GM19395 (cell line): ENCODE measurements around the gene FRK.
A peak's percentile ranks its signal among the peaks of the same experiment; 100 is the strongest.
"Not testable (repeated sequence)": the region's sequence is repeated elsewhere in the genome, so short reads cannot be mapped to it uniquely, and the experiment has no call there.

Experiments used
- ATAC-seq: cut with Tn5 transposase; IDR thresholded peaks from one replicate; pipeline ENCODE4 v1.9.1; 2021; ENCODE audit warnings: mild to moderate bottlenecking, moderate library complexity; ENCODE audit not compliant: unreplicated experiment

FRK gene

DNA sequence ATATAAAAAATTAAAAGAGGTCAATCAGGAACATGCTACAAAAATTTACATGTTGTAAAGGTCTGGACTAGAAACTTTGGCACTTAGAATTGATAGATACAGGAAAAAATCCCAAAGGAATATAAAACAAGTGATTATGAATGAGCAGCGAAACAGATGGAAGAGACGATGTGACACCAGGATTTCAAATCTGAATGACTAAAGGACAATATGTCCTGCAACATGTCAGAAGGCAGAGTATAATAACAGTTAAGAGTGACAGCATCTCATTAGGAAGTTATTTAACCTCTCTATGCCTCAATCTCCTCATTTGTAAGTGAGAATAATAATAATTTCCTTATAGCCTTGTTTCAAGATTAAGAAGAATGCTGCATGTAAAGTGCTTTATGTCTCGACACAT, 50.3 kb downstream of the FRK start:
- no peak for ATAC-seq

DNA sequence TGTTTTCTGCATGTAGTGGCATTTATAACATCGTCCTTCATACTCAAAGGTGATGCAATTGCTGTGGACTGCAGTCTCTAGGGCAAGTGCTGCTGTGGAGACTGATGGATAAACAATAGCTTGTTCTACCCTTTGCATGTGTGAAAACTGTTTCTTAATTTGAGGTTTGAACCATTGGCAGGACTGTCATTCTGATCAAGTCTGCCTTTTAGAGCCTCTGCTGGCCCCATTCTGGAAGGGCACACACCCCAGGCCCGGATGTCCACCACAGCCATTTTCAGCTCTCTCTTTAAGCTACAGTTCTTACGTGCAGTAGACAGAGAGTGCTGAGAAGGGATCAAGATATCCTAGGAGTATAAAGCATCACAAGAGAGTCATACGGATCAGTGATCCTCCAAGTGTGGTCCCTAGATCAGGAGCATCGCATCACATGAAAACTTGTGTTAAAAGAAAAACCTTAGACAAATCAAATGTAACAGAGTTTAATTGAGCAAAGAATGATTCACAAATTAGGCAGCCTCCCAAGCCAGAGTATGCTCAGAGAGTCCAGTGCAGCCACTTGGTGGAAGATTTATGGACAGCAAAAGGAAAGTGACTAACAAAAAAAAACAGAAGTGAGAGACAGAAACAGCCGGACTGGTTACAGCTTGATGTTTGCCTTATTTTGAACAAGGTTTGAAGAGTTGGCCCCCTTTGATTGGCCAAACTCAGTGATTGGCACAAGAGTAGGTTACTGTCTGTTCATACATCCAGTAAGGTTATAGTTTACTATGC, 52.0 kb downstream of the FRK start:
- ATAC-seq, result peak; percentile 72

DNA sequence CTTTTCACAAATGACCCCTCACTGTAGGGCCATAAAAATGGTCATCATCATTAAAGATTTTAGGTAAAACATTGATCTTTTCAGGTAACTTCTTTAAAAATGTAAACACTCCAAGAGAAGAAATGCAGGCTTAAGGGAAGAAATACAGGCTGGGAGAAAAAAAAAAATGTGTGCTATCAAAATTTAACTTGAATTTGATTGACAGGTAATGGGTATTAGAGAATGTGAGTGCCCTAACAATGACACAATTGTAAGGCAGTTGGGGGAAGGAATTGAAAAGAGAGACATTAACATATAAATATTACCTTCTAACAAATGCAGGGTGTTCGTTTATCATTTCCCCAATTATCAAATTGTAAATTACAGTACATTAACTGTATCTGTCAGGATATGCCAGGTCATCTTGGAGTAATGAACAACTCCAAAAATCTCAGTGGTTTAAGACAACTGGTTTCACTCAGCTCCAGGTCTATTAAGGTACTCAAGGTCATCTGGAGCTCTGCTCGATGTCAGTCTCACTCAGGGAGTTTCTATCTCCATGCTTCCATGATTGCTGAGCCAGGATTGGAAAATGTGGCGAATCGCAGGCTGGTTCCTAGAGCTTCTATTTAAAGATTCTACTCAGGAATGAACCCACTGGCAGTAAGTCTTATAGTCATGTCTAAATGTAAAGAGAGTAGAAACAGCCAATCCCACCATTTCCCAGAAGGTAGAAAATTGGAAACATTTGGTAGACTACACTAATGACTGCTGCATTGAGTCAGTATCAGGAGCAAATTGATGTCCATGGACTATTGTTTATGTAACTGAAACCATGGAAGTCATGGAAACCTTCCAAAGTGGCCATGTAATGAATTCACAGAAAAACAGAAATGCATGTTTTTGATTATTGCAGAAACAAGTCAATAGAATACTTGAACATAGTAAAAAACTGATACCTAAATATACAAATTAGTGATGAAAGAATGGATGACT, 55.6 kb downstream of the FRK start:
- no peak for ATAC-seq

DNA sequence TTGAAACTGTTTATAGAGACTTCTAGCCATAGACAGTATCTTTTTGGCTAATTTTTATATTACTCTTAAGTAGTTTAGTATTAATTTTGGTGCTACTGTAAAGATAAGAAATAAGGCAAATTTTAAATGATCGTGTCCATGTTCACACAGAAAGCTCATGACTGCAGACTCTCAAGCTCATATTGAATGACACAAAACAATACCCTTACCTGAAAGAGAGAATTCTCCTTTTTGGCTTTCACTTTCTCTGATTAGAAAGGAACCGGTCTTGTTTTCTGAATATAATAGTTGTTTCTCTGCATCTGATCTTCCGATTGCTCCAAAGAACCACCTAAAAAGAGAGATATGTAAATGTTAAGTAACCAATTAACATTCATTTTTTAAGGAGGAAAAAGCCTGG, 57.0 kb downstream of the FRK start:
- ATAC-seq, result peak; percentile 90

DNA sequence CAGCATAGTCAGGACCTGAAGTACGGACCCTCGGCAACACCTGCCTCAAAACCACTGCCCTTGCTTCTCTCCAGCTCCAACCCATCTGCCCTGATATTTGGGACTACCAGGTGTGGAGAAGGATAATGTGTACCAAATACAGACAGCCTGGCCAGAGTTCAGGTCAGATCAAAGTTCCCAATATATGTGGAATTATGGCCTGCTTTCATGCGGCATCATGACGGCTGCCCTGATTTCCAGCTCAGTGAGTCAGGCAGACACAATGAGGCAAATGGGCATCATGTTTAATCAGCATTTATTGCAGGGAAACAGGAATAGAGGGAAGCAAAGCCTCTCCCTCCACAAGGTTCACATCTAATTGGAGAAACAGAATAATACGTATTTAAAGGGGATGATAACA, 57.9 kb downstream of the FRK start:
- ATAC-seq, result no peak

DNA sequence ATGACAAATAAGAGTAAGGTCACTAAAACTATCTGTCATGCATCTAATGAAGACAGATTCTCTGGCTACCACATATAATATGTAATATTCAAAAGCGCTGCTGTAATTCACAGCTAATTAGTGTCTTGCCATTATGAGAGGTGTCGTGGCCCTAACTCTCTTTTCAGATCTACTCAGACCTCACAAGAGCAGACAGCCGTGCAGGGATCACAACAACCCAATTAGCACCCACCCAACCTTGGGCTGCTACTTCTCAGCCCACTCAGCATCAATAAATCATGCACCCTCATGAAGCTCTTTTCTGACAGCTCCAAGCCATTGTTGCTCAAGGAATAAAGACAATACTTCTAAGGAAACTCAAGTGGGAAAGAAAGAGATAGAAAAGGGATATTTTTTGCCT, 61.5 kb downstream of the FRK start:
- no peak for ATAC-seq

DNA sequence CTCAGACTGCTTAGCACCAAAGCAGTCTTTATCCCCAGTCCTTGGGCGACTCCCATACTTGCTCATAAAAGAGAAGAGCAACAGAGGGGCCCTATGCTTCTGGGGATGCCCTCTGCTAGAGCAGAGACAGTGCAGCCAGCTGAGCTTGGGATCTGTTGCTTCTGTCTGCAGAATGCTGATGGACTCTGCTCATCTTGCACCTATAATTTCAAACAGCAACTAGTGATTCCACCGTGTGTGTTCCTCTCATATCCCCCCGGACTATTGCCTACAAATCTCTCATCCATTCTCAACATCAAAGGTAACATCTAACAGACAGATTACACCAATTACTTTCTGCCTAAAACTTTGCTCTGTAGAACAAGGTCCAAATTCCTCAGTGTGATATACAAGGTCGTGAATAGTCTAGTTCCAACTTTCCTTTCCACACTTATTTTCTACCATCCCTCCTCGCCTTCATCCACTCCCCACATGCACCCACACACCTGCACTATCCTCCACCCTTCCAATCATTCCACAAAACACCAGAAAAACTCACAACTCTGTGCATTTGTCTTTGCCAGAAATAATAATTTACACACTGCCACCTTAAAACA, 62.6 kb downstream of the FRK start:
- no peak for ATAC-seq

DNA sequence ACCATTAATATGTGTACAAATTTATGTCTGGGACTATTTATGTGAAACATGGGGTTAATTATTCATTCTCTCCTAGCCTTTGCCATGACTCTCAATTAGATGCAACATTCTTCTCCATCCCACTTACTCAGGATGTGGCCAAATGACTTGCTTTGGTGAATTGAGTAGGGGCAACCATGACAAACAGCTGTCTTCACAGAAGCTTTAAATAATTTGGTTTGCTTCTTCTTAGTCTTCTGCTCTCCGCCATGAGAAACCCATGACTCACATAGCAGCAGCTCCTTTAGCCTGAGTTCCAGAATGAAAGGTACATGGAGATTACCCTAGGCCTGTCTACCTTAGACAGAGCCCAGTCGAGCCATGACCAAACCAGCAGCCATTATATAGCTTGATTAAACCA, 74.7 kb downstream of the FRK start:
- ATAC-seq, result no peak

DNA sequence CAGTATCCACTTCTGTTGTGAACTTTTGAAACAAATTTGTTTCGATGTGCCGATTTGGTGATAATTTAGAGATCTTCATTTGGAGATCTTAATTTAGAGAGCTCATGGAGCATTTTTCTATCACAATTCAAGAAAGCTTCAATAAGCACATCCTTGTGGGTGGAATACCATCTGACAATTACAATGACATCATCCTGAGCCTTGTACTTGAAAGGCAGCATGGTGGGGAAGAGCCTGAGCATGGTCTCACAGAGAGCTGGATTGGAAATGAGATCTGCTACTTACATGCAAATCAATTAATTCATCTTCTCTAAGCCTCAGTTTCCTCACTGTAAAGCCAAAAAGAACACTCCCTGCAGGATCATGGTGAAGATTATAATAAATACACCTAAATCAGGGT, 75.9 kb downstream of the FRK start:
- no peak for ATAC-seq

DNA sequence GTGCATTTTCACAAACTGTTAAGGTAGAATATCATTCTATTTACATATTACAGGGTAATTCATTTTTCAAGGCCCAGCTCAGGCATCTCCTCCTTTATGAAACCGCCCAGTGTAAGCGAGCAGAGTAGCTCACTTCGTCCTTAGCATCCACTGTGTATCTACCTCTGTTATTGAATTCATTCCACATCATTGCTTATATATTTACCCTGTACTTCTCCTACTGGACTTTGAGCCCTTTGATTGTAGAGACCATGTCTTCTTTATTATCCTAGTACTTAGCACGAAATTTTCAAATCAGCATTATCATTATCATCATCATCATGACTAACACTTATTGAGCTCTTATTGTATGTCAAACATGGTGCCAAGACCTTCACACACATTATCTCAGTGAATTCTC, 76.7 kb downstream of the FRK start:
- ATAC-seq, result no peak

DNA sequence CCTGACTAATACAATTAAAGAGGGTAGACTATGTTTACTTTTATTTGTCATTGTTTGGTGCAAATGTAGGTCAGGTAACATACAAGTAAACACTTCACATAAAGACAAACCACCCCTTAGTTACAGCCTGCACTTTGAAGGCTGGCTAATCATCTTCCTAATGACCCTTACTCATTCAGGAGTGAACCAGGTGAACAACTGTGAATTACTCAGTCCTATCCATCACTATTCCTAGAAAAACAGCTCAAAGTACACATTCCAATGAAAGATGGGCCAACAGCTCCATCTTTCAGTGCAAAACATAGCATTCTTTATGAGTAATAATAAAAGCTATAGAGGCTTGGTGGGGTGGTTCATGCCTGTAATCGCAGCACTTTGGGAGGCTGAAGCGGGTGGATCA, 78.2 kb downstream of the FRK start:
- no peak for ATAC-seq

DNA sequence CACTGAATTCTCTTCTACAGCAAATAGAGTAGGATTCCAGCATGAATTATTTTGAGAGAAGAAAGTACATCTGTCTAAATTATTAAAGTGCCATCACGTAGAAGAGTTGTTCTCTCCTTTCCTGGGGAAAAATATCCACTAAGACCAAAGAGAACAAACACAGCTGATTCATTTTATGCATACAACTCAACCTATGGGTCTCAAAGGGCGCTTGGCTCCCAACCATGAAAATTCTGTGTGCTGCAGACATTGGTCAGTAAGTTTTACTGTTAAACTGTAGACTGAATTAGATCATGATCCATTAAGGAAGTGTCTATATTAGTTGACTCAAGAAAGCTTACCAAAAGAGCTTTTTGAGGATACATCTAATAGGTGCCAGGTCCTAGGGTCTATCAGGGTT, 83.5 kb downstream of the FRK start:
- no peak for ATAC-seq

DNA sequence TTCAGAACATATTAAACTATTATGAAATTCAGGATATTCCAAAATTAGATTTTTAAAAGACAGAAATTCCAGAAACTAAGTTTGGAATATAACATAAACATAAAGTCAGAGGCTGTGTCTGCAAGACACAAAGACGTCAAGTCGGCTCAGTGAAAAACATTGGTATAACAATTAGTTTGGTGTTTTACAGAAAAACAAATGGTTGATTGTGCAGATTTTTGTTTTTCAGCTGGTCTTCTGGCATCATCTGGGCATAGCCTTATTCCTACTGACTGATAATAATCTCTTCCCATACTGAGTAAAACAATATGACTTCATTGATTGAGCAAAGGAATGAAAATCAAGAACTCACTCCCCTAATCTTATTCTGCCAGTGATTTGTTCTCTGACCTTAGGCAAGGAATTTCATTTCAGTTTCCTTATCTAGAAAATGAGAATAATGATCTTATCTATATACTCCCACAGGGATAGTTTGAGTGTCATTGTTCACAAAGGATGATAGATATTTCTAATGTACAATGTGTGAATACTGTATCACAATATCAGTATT, 84.3 kb downstream of the FRK start:
- ATAC-seq, result no peak

DNA sequence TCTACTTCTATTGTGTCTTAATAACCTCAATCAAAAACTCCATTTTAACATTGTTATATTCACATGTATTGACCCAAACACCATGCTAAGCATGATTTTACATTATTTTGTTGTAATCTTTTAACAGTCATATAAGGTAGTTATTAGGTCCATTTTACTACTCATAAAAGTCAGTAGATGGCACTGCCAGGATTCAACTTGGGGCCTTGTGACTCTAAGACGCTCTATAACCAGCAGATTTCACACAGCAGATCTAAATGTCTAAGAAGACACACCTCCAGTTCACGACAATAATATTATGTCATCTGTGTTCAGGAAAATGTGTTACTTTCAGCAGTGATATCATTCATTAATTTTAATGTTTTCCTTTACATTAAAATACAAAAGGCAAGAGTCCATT, 88.0 kb downstream of the FRK start:
- ATAC-seq, result no peak

DNA sequence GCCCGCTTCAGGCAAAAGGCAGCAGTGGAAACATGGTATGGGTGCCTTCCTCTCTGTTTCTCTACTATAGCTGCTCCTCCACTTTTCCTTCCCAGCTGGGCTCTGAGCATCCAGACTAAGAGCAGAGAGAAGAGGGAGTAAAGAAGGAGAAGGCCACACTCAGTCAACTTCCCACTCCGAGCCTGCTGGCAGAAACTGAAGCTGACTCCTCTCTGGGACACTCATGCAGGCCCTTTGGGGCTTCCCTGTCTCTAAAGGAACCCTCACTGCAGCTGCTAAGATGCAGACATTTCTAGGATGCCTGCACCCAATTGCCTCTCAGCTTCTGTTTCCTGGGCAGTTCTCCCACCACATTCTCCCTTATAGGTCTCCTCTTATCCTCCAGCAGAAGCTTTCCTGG, 88.9 kb downstream of the FRK start:
- ATAC-seq, result no peak

DNA sequence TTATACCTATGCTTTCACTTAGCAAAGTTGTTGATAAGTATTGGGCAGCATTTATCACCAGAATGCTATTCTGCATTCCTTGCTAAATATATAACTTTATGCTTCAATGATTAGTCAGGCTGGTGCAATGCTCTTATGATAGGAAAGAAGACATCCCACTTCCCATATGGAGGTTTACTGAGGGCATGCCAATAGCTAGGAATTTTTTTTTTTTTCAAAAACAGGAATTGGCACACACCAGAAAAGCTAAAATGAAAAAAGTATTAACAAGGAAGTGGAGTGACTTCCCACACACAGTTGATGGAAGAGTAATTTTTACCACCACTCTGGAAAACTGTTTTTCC, 90.8 kb downstream of the FRK start:
- no peak for ATAC-seq

DNA sequence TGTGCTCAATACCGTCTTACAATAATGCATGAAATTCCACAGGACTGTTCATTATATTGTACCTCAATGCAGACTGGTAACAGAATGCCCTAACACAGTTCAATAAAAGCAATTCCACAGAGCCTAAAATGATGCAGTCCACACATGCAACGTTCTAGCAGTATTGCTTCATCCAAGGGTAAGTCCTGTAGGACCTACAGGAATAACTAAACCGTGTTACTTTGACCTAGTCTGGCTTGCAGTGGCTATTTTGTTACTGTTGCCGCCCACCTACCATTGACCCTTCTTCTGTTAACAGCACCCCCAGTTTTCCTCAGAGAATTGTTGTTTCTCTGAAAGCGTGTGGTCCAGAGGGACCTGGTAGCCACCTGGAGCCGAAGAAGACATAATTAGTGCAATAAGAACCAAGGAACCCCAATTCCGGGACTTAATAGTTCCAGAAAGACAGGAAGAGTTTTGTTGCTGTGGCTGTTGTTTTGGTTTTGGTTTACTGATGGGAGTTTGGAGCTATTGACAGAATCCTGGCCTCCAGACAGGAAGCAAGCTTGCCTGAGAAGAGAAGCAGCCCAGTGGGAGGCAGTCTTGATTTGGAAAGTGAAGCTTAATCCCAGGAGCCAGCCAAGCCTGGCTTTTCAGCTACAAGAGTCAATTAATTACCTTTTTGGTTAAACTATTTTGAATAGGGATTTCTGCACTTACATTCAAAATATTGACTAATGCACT, 91.3 kb downstream of the FRK start:
- ATAC-seq, result no peak

DNA sequence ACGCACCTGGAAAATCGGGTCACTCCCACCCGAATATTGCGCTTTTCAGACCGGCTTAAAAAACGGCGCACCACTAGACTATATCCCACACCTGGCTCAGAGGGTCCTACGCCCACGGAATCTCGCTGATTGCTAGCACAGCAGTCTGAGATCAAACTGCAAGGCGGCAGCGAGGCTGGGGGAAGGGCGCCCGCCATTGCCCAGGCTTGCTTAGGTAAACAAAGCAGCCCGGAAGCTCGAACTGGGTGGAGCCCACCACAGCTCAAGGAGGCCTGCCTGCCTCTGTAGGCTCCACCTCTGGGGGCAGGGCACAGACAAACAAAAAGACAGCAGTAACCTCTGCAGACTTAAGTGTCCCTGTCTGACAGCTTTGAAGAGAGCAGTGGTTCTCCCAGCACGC, 100.4 kb downstream of the FRK start:
- not testable (repeated sequence) for ATAC-seq

DNA sequence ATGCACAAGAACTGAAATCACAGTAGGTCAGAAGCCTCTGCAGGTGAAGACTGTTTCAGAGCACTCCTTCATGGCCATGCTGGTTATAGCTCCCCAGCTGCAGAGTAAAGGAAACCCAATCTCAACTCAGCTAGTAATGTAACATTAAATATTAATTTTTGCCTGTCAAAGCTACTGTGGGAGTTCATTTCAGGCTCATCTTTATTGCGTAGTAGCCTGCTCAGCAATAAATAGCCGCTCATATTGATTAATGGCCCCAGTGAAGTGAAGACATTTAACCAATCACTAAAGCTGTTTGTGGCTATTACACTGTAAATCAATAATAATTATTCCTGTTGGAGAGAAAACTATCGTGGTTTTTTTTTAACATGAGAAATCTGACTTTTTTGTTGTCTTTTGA, 101.7 kb downstream of the FRK start:
- ATAC-seq, result no peak

DNA sequence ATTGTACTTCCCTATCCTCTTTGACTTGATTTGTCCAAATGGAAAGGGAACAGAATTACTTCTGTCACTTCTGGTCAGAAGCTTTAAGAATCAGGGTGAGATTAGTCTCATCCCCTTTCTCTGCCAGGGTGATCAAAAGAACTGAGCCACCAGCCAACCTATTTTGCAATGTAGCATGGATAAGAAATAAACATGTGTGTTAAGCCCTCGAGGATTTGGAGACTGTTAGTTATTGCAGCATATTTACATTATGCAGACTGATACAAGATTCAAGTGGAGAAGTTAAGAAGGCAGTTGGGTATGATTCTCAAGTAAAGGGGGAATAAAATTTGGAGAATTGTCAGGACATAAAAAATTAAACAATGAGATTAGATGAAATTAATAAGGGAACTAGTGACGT, 106.0 kb downstream of the FRK start:
- ATAC-seq, result no peak

DNA sequence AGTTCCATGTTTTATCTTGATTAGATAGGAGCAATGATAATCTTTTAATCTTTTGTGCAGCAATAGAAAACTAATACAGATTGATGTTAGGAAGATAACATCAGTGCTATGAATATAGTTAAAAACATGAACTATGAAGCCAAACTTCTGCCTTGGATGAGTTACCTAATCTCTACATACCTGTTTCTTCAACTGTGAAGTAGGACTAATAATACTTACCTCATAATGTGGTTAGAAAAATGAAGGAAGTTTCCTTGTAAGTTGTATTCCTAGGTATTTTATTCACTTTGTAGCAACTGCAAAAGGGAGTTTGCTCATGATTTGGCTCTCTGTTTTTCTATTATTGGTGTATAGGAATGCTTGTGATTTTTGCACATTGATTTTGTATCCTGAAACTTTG, 111.9 kb downstream of the FRK start:
- ATAC-seq, result no peak
